Gastroesophageal sphincter (tissue), 3 donors: ENCODE measurements around the gene AUNIP.

ENCODE experiments used
- CTCF ChIP-seq, 4 experiments: fragments of 200-600 bp in 2 of 4; fragments of 450-650 bp in 2 of 4; sonication (generic) in 1 of 4; IDR thresholded peaks; one replicate each; pipeline ENCODE4 v1.5.1; 2017 to 2019; ENCODE audit warnings: antibody characterized with exemption in 4 of 4, mild to moderate bottlenecking in 2 of 4, moderate library complexity in 2 of 4
- EP300 ChIP-seq: sonication (generic); formaldehyde crosslinking; IDR thresholded peaks from one replicate; pipeline ENCODE4 v1.6.1; 2017; ENCODE audit warnings: antibody characterized with exemption, mild to moderate bottlenecking
- POLR2AphosphoS5 ChIP-seq: sonication (generic); formaldehyde crosslinking; IDR thresholded peaks from one replicate; pipeline ENCODE4 v1.6.1; 2017; ENCODE audit warnings: antibody characterized with exemption

GRCh38 chr1:25821630-25822091 is 37.6 kb downstream of the AUNIP start:
- TF ChIP-seq CTCF (IDR thresholded peaks at IDR 0.05): no peak
- no peak for TF ChIP-seq EP300
- TF ChIP-seq POLR2AphosphoS5: no peak
